Myocyte (in vitro differentiated cells): ENCODE results near the gene ZIC2. TPM values are rescaled to one million over a fixed set of nuclear protein-coding genes. Genes with fewer than 3 reads are reported as not detected.
A peak's percentile ranks its signal among the peaks of the same experiment; 100 is the strongest.
"Not testable (repeated sequence)": the region's sequence is repeated elsewhere in the genome, so short reads cannot be mapped to it uniquely, and the experiment has no call there.

Experiments
- DNase-seq: peaks from one replicate; pipeline ENCODE4 v3.0.0-alpha.2; 2012; ENCODE audit warnings: low read depth
- polyA plus RNA-seq: library from polyadenylated mRNA; unstranded; fragments of >200 nt; gene quantifications from one replicate; pipeline ENCODE4 v1.2.1, GENCODE V29; 2012; ENCODE audit warnings: missing spikeins
- total RNA-seq: library from RNA; depleted of rRNA; stranded (reverse); fragments of >200 nt; gene quantifications from 2 replicates; pipeline ENCODE4 v1.2.3, GENCODE V29; 2014

ZIC2 gene
- total RNA-seq: not detected in 2 replicates
- not detected for polyA plus RNA-seq

GRCh38 chr13:99981735-99982035, at the start of gene ZIC2:
Gene ZIC2 (plus strand): TSS chr13:99981784. CDS start chr13:99982065, 281 bp downstream.
- peak; percentile 13 for DNase-seq

GRCh38 chr13:99932912-99933311, 48.7 kb upstream of the ZIC2 start:
- no peak for DNase-seq

GRCh38 chr13:99935772-99936171, 45.8 kb upstream of the ZIC2 start:
- DNase-seq: no peak

- no peak for DNase-seq
Observed at GRCh38 chr13:99938635-99939034, 42.9 kb upstream of the ZIC2 start.

- DNase-seq: no peak
Observed at GRCh38 chr13:99941086-99941485, 40.5 kb upstream of the ZIC2 start.

GRCh38 chr13:99941911-99942310, 39.7 kb upstream of the ZIC2 start:
- DNase-seq: no peak

- no peak for DNase-seq
Observed at GRCh38 chr13:99944102-99944501, 37.5 kb upstream of the ZIC2 start.

GRCh38 chr13:99944606-99945005, 37.0 kb upstream of the ZIC2 start:
- no peak for DNase-seq

GRCh38 chr13:99945515-99945914, 36.1 kb upstream of the ZIC2 start:
- not testable (repeated sequence) for DNase-seq

GRCh38 chr13:99947666-99948065, 33.9 kb upstream of the ZIC2 start:
- no peak for DNase-seq

GRCh38 chr13:99948411-99948810, 33.2 kb upstream of the ZIC2 start:
- no peak for DNase-seq

- no peak for DNase-seq
Observed at GRCh38 chr13:99948907-99949678, 32.5 kb upstream of the ZIC2 start.

- no peak for DNase-seq
Observed at GRCh38 chr13:99949679-99950413, 31.7 kb upstream of the ZIC2 start.

GRCh38 chr13:99951666-99952065, 29.9 kb upstream of the ZIC2 start:
- DNase-seq: not testable (repeated sequence)

- no peak for DNase-seq
Observed at GRCh38 chr13:99953138-99953755, 28.3 kb upstream of the ZIC2 start.

GRCh38 chr13:99955107-99955746, 26.4 kb upstream of the ZIC2 start:
- no peak for DNase-seq

GRCh38 chr13:99955747-99956472, 25.7 kb upstream of the ZIC2 start:
- no peak for DNase-seq

GRCh38 chr13:99956473-99957349, 24.9 kb upstream of the ZIC2 start:
- DNase-seq: no peak

- no peak for DNase-seq
Observed at GRCh38 chr13:99958406-99959126, 23.0 kb upstream of the ZIC2 start.
